ENCODE measurements around the gene CCDC85C.

The CCDC85C gene

GRCh38 chr14:99572173-99572999 is 31.6 kb downstream of the CCDC85C start:
- no peak for DNase-seq (ENCODE audit: low spot score)

GRCh38 chr14:99571303-99571986 is 32.6 kb downstream of the CCDC85C start:
- DNase-seq (ENCODE audit: low spot score), result no peak

- DNase-seq (ENCODE audit: low spot score), result no peak
These were observed 33.3 kb downstream of the CCDC85C start for GRCh38 chr14:99570544-99571302.

- DNase-seq (ENCODE audit: low spot score), result no peak
These were observed 34.1 kb downstream of the CCDC85C start for GRCh38 chr14:99569725-99570543.

GRCh38 chr14:99568567-99569560 is 35.1 kb downstream of the CCDC85C start:
- no peak for DNase-seq (ENCODE audit: low spot score)

- no peak for DNase-seq (ENCODE audit: low spot score)
These were observed 37.3 kb downstream of the CCDC85C start for GRCh38 chr14:99566390-99567354.

- DNase-seq (ENCODE audit: low spot score), result no peak
These were observed 38.0 kb downstream of the CCDC85C start for GRCh38 chr14:99566009-99566389.

- no peak for DNase-seq (ENCODE audit: low spot score)
These were observed 38.6 kb downstream of the CCDC85C start for GRCh38 chr14:99565383-99565782.

GRCh38 chr14:99564926-99565259 is 39.1 kb downstream of the CCDC85C start:
- DNase-seq (ENCODE audit: low spot score), result no peak

- no peak for DNase-seq (ENCODE audit: low spot score)
These were observed 39.6 kb downstream of the CCDC85C start for GRCh38 chr14:99564256-99564925.

GRCh38 chr14:99563749-99564129 is 40.3 kb downstream of the CCDC85C start:
- DNase-seq (ENCODE audit: low spot score), result no peak

- DNase-seq (ENCODE audit: low spot score), result no peak
These were observed 40.9 kb downstream of the CCDC85C start for GRCh38 chr14:99562856-99563748.

- no peak for DNase-seq (ENCODE audit: low spot score)
These were observed 42.1 kb downstream of the CCDC85C start for GRCh38 chr14:99561864-99562263.

- DNase-seq (ENCODE audit: low spot score), result no peak
These were observed 42.9 kb downstream of the CCDC85C start for GRCh38 chr14:99560922-99561683.

GRCh38 chr14:99560403-99560802 is 43.6 kb downstream of the CCDC85C start:
- no peak for DNase-seq (ENCODE audit: low spot score)

GRCh38 chr14:99559286-99559990 is 44.6 kb downstream of the CCDC85C start:
- DNase-seq (ENCODE audit: low spot score), result no peak

Data from activated CD4-positive, alpha-beta T cell treated with anti-CD3 and anti-CD28 coated beads, Interleukin-2, Interleukin-4, amounts not matched to agents 100 ng/mL and 50 ng/mL, durations not matched to agents 16 hours and 8 hours (primary cell).